Endothelial cell of umbilical vein (primary cell): ENCODE measurements around the gene CNNM2.

ENCODE experiments used
- EZH2 ChIP-seq: IDR thresholded peaks from 2 replicates; pipeline ENCODE4 v1.6.1; 2012; ENCODE audit warnings: borderline replicate concordance, low read depth, mild to moderate bottlenecking, moderate library complexity, low read length, inconsistent platforms; ENCODE audit not compliant: severe bottlenecking
- MYC ChIP-seq: IDR thresholded peaks from one replicate; pipeline ENCODE4 v1.6.1; 2011; ENCODE audit warnings: mild to moderate bottlenecking, low read depth, low read length
- TF ChIP-seq, protein P1 (sequence below), 2 donors: IDR thresholded peaks; 1 replicate in 1 of 2; 2 replicates in 1 of 2; pipeline ENCODE4 v1.5.1; 2011; ENCODE audit warnings: low read length in 2 of 2, mild to moderate bottlenecking in 2 of 2, moderate library complexity in 2 of 2, control low read depth in 1 of 2, inconsistent platforms in 1 of 2, low read depth in 1 of 2; ENCODE audit not compliant: insufficient read depth in 1 of 2; ENCODE audit errors: extremely low read depth in 1 of 2
- TF ChIP-seq, protein P2 (sequence below): IDR thresholded peaks from 2 replicates; pipeline ENCODE4 v1.6.1; 2011; ENCODE audit not compliant: insufficient read depth, insufficient read length

DNA sequence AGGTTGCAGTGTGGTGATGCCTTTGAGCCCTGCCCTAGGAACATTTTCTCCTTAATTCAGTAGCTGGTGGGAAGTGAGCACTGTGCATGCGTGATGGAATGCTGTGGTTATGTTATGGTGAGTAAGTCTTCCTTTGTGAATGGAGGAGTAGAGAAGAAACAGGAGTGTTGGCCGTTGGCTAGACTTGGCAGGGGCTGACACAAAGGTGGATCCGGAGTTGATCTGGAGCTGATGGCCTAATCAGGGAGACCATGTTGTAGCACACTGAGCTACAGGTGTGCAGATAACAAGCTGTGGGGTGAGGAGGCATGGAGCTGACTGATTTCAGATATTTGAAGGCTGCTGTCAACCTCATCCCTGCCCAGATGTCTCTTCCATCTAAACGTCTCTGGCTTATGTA is 122.3 kb downstream of the CNNM2 start:
- TF ChIP-seq, protein P1, sequence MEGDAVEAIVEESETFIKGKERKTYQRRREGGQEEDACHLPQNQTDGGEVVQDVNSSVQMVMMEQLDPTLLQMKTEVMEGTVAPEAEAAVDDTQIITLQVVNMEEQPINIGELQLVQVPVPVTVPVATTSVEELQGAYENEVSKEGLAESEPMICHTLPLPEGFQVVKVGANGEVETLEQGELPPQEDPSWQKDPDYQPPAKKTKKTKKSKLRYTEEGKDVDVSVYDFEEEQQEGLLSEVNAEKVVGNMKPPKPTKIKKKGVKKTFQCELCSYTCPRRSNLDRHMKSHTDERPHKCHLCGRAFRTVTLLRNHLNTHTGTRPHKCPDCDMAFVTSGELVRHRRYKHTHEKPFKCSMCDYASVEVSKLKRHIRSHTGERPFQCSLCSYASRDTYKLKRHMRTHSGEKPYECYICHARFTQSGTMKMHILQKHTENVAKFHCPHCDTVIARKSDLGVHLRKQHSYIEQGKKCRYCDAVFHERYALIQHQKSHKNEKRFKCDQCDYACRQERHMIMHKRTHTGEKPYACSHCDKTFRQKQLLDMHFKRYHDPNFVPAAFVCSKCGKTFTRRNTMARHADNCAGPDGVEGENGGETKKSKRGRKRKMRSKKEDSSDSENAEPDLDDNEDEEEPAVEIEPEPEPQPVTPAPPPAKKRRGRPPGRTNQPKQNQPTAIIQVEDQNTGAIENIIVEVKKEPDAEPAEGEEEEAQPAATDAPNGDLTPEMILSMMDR (IDR thresholded peaks at IDR 0.05; ENCODE audit: extremely low read depth in 1 of 2, insufficient read depth in 1 of 2, low read depth in 1 of 2, low read length in 2 of 2): no peak
- no peak for TF ChIP-seq EZH2
- TF ChIP-seq, protein P2, sequence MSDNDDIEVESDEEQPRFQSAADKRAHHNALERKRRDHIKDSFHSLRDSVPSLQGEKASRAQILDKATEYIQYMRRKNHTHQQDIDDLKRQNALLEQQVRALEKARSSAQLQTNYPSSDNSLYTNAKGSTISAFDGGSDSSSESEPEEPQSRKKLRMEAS: no peak
- TF ChIP-seq MYC: no peak
